ENCODE measurements around the gene SMIM22. TPM values are rescaled to one million over a fixed set of nuclear protein-coding genes. Genes with fewer than 3 reads are reported as not detected.

The SMIM22 gene
- total and polyA plus RNA-seq, 2 donors: 3.9 to 16.2 TPM

- no peak for DNase-seq (ENCODE audit: low read depth in 6 of 9, low spot score in 9 of 9)
- H3K4me3 ChIP-seq (ENCODE audit: low read length in 2 of 2): no peak overlapping the region
- H3K27me3 ChIP-seq (ENCODE audit: control insufficient read depth in 2 of 2, insufficient read depth in 1 of 2, low read length in 1 of 2): no peaks in the 10 kb centered on the region
- H3K9me3 ChIP-seq (ENCODE audit: control insufficient read depth in 2 of 2, insufficient read depth in 1 of 2, low read length in 1 of 2): no peaks in the 10 kb centered on the region
- H3K27ac ChIP-seq (ENCODE audit: low read depth in 1 of 2, low read length in 1 of 2): no peak overlapping the region
- H3K36me3 ChIP-seq (ENCODE audit: control insufficient read depth in 2 of 2, insufficient read depth in 2 of 2, low read length in 1 of 2): peaks cover 80% of the 10 kb centered on the region in 2 donors
- WGBS: 98% methylated on average over 8 of the region's 8 CpGs
- H3K4me1 ChIP-seq (ENCODE audit: control insufficient read depth in 2 of 2, insufficient read depth in 2 of 2, low read length in 2 of 2): no peaks in the 10 kb centered on the region
These were observed 30.0 kb downstream of the SMIM22 start for GRCh38 chr16:4825196-4825595.

DNA sequence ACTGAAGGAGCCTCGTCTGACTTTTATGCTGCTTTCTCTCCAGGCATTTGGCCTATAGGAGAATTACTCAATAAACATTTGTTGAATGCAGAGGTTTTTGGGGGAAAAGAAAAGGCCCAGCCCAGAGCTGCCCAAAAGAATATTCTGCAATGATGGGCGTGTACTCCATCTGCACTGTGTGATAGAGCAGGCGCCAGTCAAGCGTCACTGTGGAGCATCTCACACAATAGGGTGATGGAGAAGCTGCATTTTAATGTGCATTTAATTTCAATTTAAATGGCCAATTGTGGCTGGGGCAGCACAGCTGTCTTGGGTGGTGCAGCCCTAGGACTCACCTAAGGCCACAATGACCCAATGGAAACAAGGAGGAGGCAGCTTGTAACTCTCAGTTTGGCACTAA lies 31.4 kb downstream of the SMIM22 start:
- H3K9me3 ChIP-seq (ENCODE audit: control insufficient read depth in 2 of 2, insufficient read depth in 1 of 2, low read length in 1 of 2): no peaks in the 10 kb centered on the region
- H3K4me1 ChIP-seq (ENCODE audit: control insufficient read depth in 2 of 2, insufficient read depth in 2 of 2, low read length in 2 of 2): no peaks in the 10 kb centered on the region
- H3K36me3 ChIP-seq (ENCODE audit: control insufficient read depth in 2 of 2, insufficient read depth in 2 of 2, low read length in 1 of 2): peaks cover 81 to 82% of the 10 kb centered on the region in 2 donors
- no peak for DNase-seq (ENCODE audit: low read depth in 6 of 9, low spot score in 9 of 9)
- H3K4me3 ChIP-seq (ENCODE audit: low read length in 2 of 2): no peak overlapping the region
- H3K27ac ChIP-seq (ENCODE audit: low read depth in 1 of 2, low read length in 1 of 2): no peak overlapping the region
- 100% methylated on average over 4 of the region's 4 CpGs for WGBS
- no peaks in the 10 kb centered on the region for H3K27me3 ChIP-seq (ENCODE audit: control insufficient read depth in 2 of 2, insufficient read depth in 1 of 2, low read length in 1 of 2)

- no peak overlapping the region for H3K4me3 ChIP-seq (ENCODE audit: low read length in 2 of 2)
- 98% methylated on average over 10 of the region's 10 CpGs for WGBS
- DNase-seq (ENCODE audit: low read depth in 6 of 9, low spot score in 9 of 9): no peak
- no peak overlapping the region for H3K27ac ChIP-seq (ENCODE audit: low read depth in 1 of 2, low read length in 1 of 2)
- no peaks in the 10 kb centered on the region for H3K4me1 ChIP-seq (ENCODE audit: control insufficient read depth in 2 of 2, insufficient read depth in 2 of 2, low read length in 2 of 2)
- peaks cover 81 to 82% of the 10 kb centered on the region in 2 donors for H3K36me3 ChIP-seq (ENCODE audit: control insufficient read depth in 2 of 2, insufficient read depth in 2 of 2, low read length in 1 of 2)
- no peaks in the 10 kb centered on the region for H3K9me3 ChIP-seq (ENCODE audit: control insufficient read depth in 2 of 2, insufficient read depth in 1 of 2, low read length in 1 of 2)
- no peaks in the 10 kb centered on the region for H3K27me3 ChIP-seq (ENCODE audit: control insufficient read depth in 2 of 2, insufficient read depth in 1 of 2, low read length in 1 of 2)
These were observed 31.8 kb downstream of the SMIM22 start for GRCh38 chr16:4826980-4827379.

DNA sequence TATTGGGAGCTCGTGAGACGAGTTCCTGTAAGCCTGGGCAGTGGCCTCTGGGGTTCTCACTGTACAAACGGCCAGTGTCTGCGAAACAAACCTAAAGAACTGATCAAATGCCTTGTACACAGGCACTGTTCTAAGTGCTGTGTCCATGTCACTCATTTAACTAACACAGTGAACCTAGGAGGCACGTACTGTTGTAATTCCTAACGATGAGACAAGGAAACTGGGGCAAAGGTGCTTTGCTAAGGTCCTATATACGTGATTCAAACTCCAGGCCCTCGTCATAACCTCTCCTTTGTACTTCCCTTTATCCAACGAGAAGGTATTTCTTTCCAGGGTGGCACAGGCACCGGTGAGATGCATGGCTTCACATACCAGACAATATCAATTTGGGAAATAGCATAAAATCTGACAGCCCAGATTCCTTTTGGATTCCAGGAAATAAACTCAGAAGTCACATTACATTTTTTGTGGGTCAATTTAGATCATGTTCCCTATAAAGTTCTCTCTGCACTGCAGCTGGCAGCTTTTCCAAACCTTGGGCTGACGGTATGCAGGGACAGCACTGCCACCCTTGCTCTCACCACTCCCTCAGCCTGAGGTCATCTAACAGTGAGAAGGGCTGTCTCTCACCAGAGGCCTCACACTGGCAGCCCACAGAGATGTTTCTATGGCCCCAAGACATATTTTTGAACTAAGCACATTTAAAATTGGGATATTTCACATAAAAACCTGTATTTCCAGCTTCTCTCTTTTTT lies 33.6 kb downstream of the SMIM22 start:
- no peak for DNase-seq (ENCODE audit: low read depth in 6 of 9, low spot score in 9 of 9)
- H3K4me1 ChIP-seq (ENCODE audit: control insufficient read depth in 2 of 2, insufficient read depth in 2 of 2, low read length in 2 of 2): no peaks in the 10 kb centered on the region
- H3K27me3 ChIP-seq (ENCODE audit: control insufficient read depth in 2 of 2, insufficient read depth in 1 of 2, low read length in 1 of 2): no peaks in the 10 kb centered on the region
- no peaks in the 10 kb centered on the region for H3K9me3 ChIP-seq (ENCODE audit: control insufficient read depth in 2 of 2, insufficient read depth in 1 of 2, low read length in 1 of 2)
- peaks cover 81 to 85% of the 10 kb centered on the region in 2 donors for H3K36me3 ChIP-seq (ENCODE audit: control insufficient read depth in 2 of 2, insufficient read depth in 2 of 2, low read length in 1 of 2)
- no peak overlapping the region for H3K27ac ChIP-seq (ENCODE audit: low read depth in 1 of 2, low read length in 1 of 2)
- 98% methylated on average over 11 of the region's 11 CpGs for WGBS
- H3K4me3 ChIP-seq (ENCODE audit: low read length in 2 of 2): no peak overlapping the region

DNA sequence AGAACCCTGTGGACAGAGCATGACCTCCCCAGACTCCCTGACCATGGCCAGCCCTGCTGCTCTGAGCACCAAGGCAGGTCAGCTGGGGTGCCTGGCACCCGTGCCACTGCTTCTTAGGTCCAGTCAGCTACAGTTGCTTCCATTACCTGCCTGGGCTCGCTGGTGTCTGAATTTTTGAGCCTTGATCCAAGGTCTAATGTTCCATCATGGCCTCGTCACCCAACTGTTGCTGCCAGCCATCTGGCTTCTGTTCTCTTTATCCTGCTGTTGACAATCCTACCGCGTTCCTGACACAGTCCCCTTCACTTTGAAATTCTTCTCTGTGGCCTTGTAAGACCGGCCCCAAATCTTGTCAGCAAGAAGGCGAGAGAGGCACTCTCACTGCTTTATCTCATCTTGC lies 35.2 kb downstream of the SMIM22 start:
- H3K9me3 ChIP-seq (ENCODE audit: control insufficient read depth in 2 of 2, insufficient read depth in 1 of 2, low read length in 1 of 2): no peaks in the 10 kb centered on the region
- no peaks in the 10 kb centered on the region for H3K27me3 ChIP-seq (ENCODE audit: control insufficient read depth in 2 of 2, insufficient read depth in 1 of 2, low read length in 1 of 2)
- peaks cover 80 to 83% of the 10 kb centered on the region in 2 donors for H3K36me3 ChIP-seq (ENCODE audit: control insufficient read depth in 2 of 2, insufficient read depth in 2 of 2, low read length in 1 of 2)
- H3K4me3 ChIP-seq (ENCODE audit: low read length in 2 of 2): no peak overlapping the region
- DNase-seq (ENCODE audit: low read depth in 6 of 9, low spot score in 9 of 9): no peak
- H3K27ac ChIP-seq (ENCODE audit: low read depth in 1 of 2, low read length in 1 of 2): no peak overlapping the region
- 93% methylated on average over 7 of the region's 7 CpGs for WGBS
- no peaks in the 10 kb centered on the region for H3K4me1 ChIP-seq (ENCODE audit: control insufficient read depth in 2 of 2, insufficient read depth in 2 of 2, low read length in 2 of 2)

- Histone ChIP-seq H3K36me3 (ENCODE audit: control insufficient read depth in 2 of 2, insufficient read depth in 2 of 2, low read length in 1 of 2) (peaks cover 75 to 82% of the 10 kb centered on the region in 2 donors), H3K27me3 (ENCODE audit: control insufficient read depth in 2 of 2, insufficient read depth in 1 of 2, low read length in 1 of 2) (no peaks in the 10 kb centered on the region), H3K4me1 (ENCODE audit: control insufficient read depth in 2 of 2, insufficient read depth in 2 of 2, low read length in 2 of 2) (no peaks in the 10 kb centered on the region), H3K9me3 (ENCODE audit: control insufficient read depth in 2 of 2, insufficient read depth in 1 of 2, low read length in 1 of 2) (no peaks in the 10 kb centered on the region), H3K27ac (ENCODE audit: low read depth in 1 of 2, low read length in 1 of 2) (no peak overlapping the region), H3K4me3 (ENCODE audit: low read length in 2 of 2) (no peak overlapping the region)
- WGBS: 97% methylated on average over 8 of the region's 8 CpGs
- DNase-seq (ENCODE audit: low read depth in 6 of 9, low spot score in 9 of 9): no peak
These were observed 36.4 kb downstream of the SMIM22 start for GRCh38 chr16:4831616-4832015.

GRCh38 chr16:4832698-4833343 lies 37.7 kb downstream of the SMIM22 start:
- no peaks in the 10 kb centered on the region for H3K27me3 ChIP-seq (ENCODE audit: control insufficient read depth in 2 of 2, insufficient read depth in 1 of 2, low read length in 1 of 2)
- 96% methylated on average over 6 of the region's 6 CpGs for WGBS
- peaks cover 69 to 83% of the 10 kb centered on the region in 2 donors for H3K36me3 ChIP-seq (ENCODE audit: control insufficient read depth in 2 of 2, insufficient read depth in 2 of 2, low read length in 1 of 2)
- H3K4me3 ChIP-seq (ENCODE audit: low read length in 2 of 2): no peak overlapping the region
- no peaks in the 10 kb centered on the region for H3K4me1 ChIP-seq (ENCODE audit: control insufficient read depth in 2 of 2, insufficient read depth in 2 of 2, low read length in 2 of 2)
- H3K27ac ChIP-seq (ENCODE audit: low read depth in 1 of 2, low read length in 1 of 2): no peak overlapping the region
- no peaks in the 10 kb centered on the region for H3K9me3 ChIP-seq (ENCODE audit: control insufficient read depth in 2 of 2, insufficient read depth in 1 of 2, low read length in 1 of 2)
- DNase-seq (ENCODE audit: low read depth in 6 of 9, low spot score in 9 of 9): no peak

- H3K4me3 ChIP-seq (ENCODE audit: low read length in 2 of 2): no peak overlapping the region
- no peaks in the 10 kb centered on the region for H3K9me3 ChIP-seq (ENCODE audit: control insufficient read depth in 2 of 2, insufficient read depth in 1 of 2, low read length in 1 of 2)
- no peak for DNase-seq (ENCODE audit: low read depth in 6 of 9, low spot score in 9 of 9)
- no peak overlapping the region for H3K27ac ChIP-seq (ENCODE audit: low read depth in 1 of 2, low read length in 1 of 2)
- no peaks in the 10 kb centered on the region for H3K27me3 ChIP-seq (ENCODE audit: control insufficient read depth in 2 of 2, insufficient read depth in 1 of 2, low read length in 1 of 2)
- H3K36me3 ChIP-seq (ENCODE audit: control insufficient read depth in 2 of 2, insufficient read depth in 2 of 2, low read length in 1 of 2): peaks cover 71 to 85% of the 10 kb centered on the region in 2 donors
- 92% methylated on average over 1 of the region's 1 CpG for WGBS
- no peaks in the 10 kb centered on the region for H3K4me1 ChIP-seq (ENCODE audit: control insufficient read depth in 2 of 2, insufficient read depth in 2 of 2, low read length in 2 of 2)
These were observed 38.4 kb downstream of the SMIM22 start for GRCh38 chr16:4833584-4833983.

- Histone ChIP-seq H3K4me1 (ENCODE audit: control insufficient read depth in 2 of 2, insufficient read depth in 2 of 2, low read length in 2 of 2) (no peaks in the 10 kb centered on the region), H3K4me3 (ENCODE audit: low read length in 2 of 2) (no peak overlapping the region), H3K27me3 (ENCODE audit: control insufficient read depth in 2 of 2, insufficient read depth in 1 of 2, low read length in 1 of 2) (no peaks in the 10 kb centered on the region), H3K9me3 (ENCODE audit: control insufficient read depth in 2 of 2, insufficient read depth in 1 of 2, low read length in 1 of 2) (no peaks in the 10 kb centered on the region), H3K27ac (ENCODE audit: low read depth in 1 of 2, low read length in 1 of 2) (no peak overlapping the region), H3K36me3 (ENCODE audit: control insufficient read depth in 2 of 2, insufficient read depth in 2 of 2, low read length in 1 of 2) (peaks cover 66 to 85% of the 10 kb centered on the region in 2 donors)
- no peak for DNase-seq (ENCODE audit: low read depth in 6 of 9, low spot score in 9 of 9)
- 98% methylated on average over 2 of the region's 2 CpGs for WGBS
These were observed 41.6 kb downstream of the SMIM22 start for GRCh38 chr16:4836727-4837126.
